Stomach (tissue), 9 donors: ENCODE measurements around the gene CABLES1. TPM values are rescaled to one million over a fixed set of nuclear protein-coding genes. Genes with fewer than 3 reads are reported as not detected.

Source experiments
- DNase-seq, 2 donors: peaks; one replicate each; pipeline versions ENCODE4 v3.0.0 to v3.0.0-alpha.2; 2013 to 2019
- H3K27ac ChIP-seq, 5 donors: fragments of 200-600 bp in 4 of 5; sonication (generic) in 4 of 5; one replicate each; pipeline ENCODE4 v1.5.1; 2013 to 2019; ENCODE audit warnings: mild to moderate bottlenecking in 1 of 5, moderate library complexity in 1 of 5
- H3K27me3 ChIP-seq, 3 donors: fragments of 200-600 bp; sonication (generic); one replicate each; pipeline ENCODE4 v1.5.1; 2017 to 2019; ENCODE audit warnings: mixed run types in 1 of 3
- H3K36me3 ChIP-seq, 4 donors: fragments of 200-600 bp; sonication (generic); 1 replicate in 3 of 4; 2 replicates in 1 of 4; pipeline ENCODE4 v1.5.1; 2016 to 2019
- H3K4me1 ChIP-seq, 4 donors: fragments of 200-600 bp; sonication (generic); one replicate each; pipeline ENCODE4 v1.5.1; 2016 to 2019
- H3K4me3 ChIP-seq, 4 donors: fragments of 200-600 bp; sonication (generic) in 3 of 4; one replicate each; pipeline ENCODE4 v1.5.1; 2016 to 2019; ENCODE audit warnings: mild to moderate bottlenecking in 1 of 4
- H3K9me3 ChIP-seq, 4 donors: fragments of 200-600 bp; sonication (generic); one replicate each; pipeline ENCODE4 v1.5.1; 2016 to 2019
- CTCF ChIP-seq, 7 experiments: fragments of 450-650 bp in 4 of 7; fragments of 200-600 bp in 3 of 7; sonication (generic) in 3 of 7; IDR thresholded peaks; one replicate each; pipeline ENCODE4 v1.5.1; 2016 to 2019; ENCODE audit warnings: antibody characterized with exemption in 7 of 7, control low read depth in 2 of 7, mild to moderate bottlenecking in 1 of 7
- EP300 ChIP-seq: sonication (generic); formaldehyde crosslinking; IDR thresholded peaks from one replicate; pipeline ENCODE4 v1.6.1; 2017; ENCODE audit warnings: antibody characterized with exemption
- POLR2A ChIP-seq, 4 donors: fragments of 450-650 bp; IDR thresholded peaks; one replicate each; pipeline ENCODE4 v1.6.1; 2016; ENCODE audit warnings: antibody characterized with exemption in 4 of 4, control low read depth in 2 of 4, mild to moderate bottlenecking in 1 of 4, moderate library complexity in 1 of 4
- POLR2AphosphoS5 ChIP-seq, 3 donors: sonication (generic); formaldehyde crosslinking; IDR thresholded peaks; one replicate each; pipeline ENCODE4 v1.6.1; 2016; ENCODE audit warnings: antibody characterized with exemption in 3 of 3
- WGBS, 5 donors: extraction: QIAGEN DNeasy Blood & Tissue Kit in 3 of 5; methylation state at CpG; one replicate each; pipeline versions ENCODE4 v1.1.5 to v1.1.7; 2013 to 2018; 5-methylcytosine and 5-hydroxymethylcytosine counted together
- intact Hi-C: fragments of 100-400 bp; cut with DNase I; formaldehyde crosslinking; loops from one replicate; pipeline ENCODE4 v1.15.1; 2023; ENCODE audit warnings: low total_unique reads
- polyA plus RNA-seq, 3 donors: library from polyadenylated mRNA; stranded (reverse); fragments of 200-250 nt; gene quantifications; one replicate each; pipeline ENCODE4 v1.2.3, GENCODE V29; 2013
- total RNA-seq, 5 donors: library from RNA; depleted of rRNA; stranded (reverse); fragments of >200 nt; gene quantifications; one replicate each; pipeline versions ENCODE4 v1.1.0 to v1.2.3, GENCODE V29; 2014 to 2016
- donor health status: healthy with polysubstance abuse.
- donor health status: Bipolar disorder and iron deficiency.
- donor health status: healthy.

Gene CABLES1
- total and polyA plus RNA-seq, 8 donors, result 5.6 to 36.8 (median 18.2) TPM

GRCh38 chr18:23183411-23184150 lies 48.3 kb downstream of the CABLES1 start:
- H3K4me3 ChIP-seq, result no peak overlapping the region
- no peaks in the 10 kb centered on the region for H3K27me3 ChIP-seq
- no peak for TF ChIP-seq POLR2AphosphoS5 (IDR thresholded peaks at IDR 0.05)
- TF ChIP-seq POLR2A (IDR thresholded peaks at IDR 0.05), result no peak
- TF ChIP-seq CTCF (IDR thresholded peaks at IDR 0.05), result no peak
- no peak for TF ChIP-seq EP300
- DNase-seq, result no peak
- peaks cover 0 to 8% (median 0%) of the 10 kb centered on the region in 4 donors for H3K36me3 ChIP-seq
- no peaks in the 10 kb centered on the region for H3K9me3 ChIP-seq
- intact Hi-C loops, result no loop called here
- 67 to 85% (median 81%) methylated on average over 8 of the region's 8 CpGs for WGBS, 5 donors
- H3K4me1 ChIP-seq, result peaks cover 4 to 27% (median 11%) of the 10 kb centered on the region in 4 donors
- H3K27ac ChIP-seq, result no peak overlapping the region

- intact Hi-C loops, result no loop called here
- Histone ChIP-seq H3K27ac (no peak overlapping the region), H3K36me3 (peaks cover 0 to 24% (median 17%) of the 10 kb centered on the region in 4 donors), H3K4me3 (no peak overlapping the region), H3K4me1 (peaks cover 0 to 15% (median 0%) of the 10 kb centered on the region in 4 donors), H3K9me3 (no peaks in the 10 kb centered on the region), H3K27me3 (no peaks in the 10 kb centered on the region)
- TF ChIP-seq POLR2AphosphoS5 (IDR thresholded peaks at IDR 0.05) (no peak), EP300 (no peak), CTCF (IDR thresholded peaks at IDR 0.05) (no peak), POLR2A (IDR thresholded peaks at IDR 0.05) (no peak)
- DNase-seq, result no peak
- WGBS, 5 donors, result 94 to 97% (median 96%) methylated on average over 2 to 4 of the region's 4 CpGs
These were observed 51.5 kb downstream of the CABLES1 start for GRCh38 chr18:23186781-23187180.

GRCh38 chr18:23188068-23188760 lies 52.9 kb downstream of the CABLES1 start:
- intact Hi-C loops, result no loop called here
- H3K4me1 ChIP-seq, result peaks cover 0 to 15% (median 8%) of the 10 kb centered on the region in 4 donors
- no peak for DNase-seq
- TF ChIP-seq EP300 (no peak), CTCF (IDR thresholded peaks at IDR 0.05) (no peak), POLR2AphosphoS5 (IDR thresholded peaks at IDR 0.05) (no peak), POLR2A (IDR thresholded peaks at IDR 0.05) (no peak)
- 82 to 84% (median 82%) methylated on average over 6 of the region's 6 CpGs for WGBS, 5 donors
- no peak overlapping the region for H3K27ac ChIP-seq
- no peaks in the 10 kb centered on the region for H3K9me3 ChIP-seq
- H3K4me3 ChIP-seq, result no peak overlapping the region
- H3K27me3 ChIP-seq, result no peaks in the 10 kb centered on the region
- H3K36me3 ChIP-seq, result peaks cover 0 to 18% (median 16%) of the 10 kb centered on the region in 4 donors

- no peak overlapping the region for H3K27ac ChIP-seq
- peaks cover 0 to 18% (median 16%) of the 10 kb centered on the region in 4 donors for H3K36me3 ChIP-seq
- H3K4me1 ChIP-seq, result peaks cover 0 to 10% (median 7%) of the 10 kb centered on the region in 4 donors
- no peaks in the 10 kb centered on the region for H3K27me3 ChIP-seq
- intact Hi-C loops, result no loop called here
- WGBS, 5 donors, result 94 to 96% (median 94%) methylated on average over 7 of the region's 7 CpGs
- no peaks in the 10 kb centered on the region for H3K9me3 ChIP-seq
- H3K4me3 ChIP-seq, result no peak overlapping the region
- no peak for DNase-seq
- TF ChIP-seq CTCF (IDR thresholded peaks at IDR 0.05), result no peak
- no peak for TF ChIP-seq POLR2A (IDR thresholded peaks at IDR 0.05)
- TF ChIP-seq EP300, result no peak
- no peak for TF ChIP-seq POLR2AphosphoS5 (IDR thresholded peaks at IDR 0.05)
These were observed 53.8 kb downstream of the CABLES1 start for GRCh38 chr18:23189099-23189498.
